Measurements from ENCODE around the gene DCLRE1C. TPM values are rescaled to one million over a fixed set of nuclear protein-coding genes. Genes with fewer than 3 reads are reported as not detected.

The DCLRE1C gene
- total and polyA plus RNA-seq, 2 of the 8 experiments (the other 6 are each of a cell fraction or from before 2014, with no cell fraction given), result 0.77 to 7.4 TPM

DNA sequence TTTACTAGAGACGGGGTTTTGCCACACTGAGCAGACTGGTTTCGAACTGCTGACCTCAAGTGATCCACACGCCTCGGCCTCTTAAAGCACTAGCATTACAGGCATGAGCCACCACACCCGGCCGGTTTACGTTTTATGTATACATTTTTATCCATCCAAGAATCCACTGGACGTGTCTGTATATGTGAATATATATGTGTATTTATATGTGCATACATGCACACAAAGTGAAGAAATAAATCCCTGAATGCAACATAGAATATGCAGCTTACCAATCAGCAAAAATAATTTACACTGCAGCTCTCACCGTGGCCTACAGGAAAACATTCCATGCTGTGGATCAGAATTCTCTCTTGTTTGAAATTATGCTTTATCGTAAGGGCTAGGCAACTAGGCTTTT lies 23.3 kb downstream of the DCLRE1C start (continued):
- TF ChIP-seq EGR1 (IDR thresholded peaks at IDR 0.05; ENCODE audit: borderline replicate concordance, low read depth, low read length) (no peak), YY1 (IDR thresholded peaks at IDR 0.05; ENCODE audit: low read depth, low read length) (no peak), EP300 (IDR thresholded peaks at IDR 0.05; ENCODE audit: borderline replicate concordance in 1 of 2, low read depth in 2 of 2, low read length in 2 of 2) (no peak), CHD2 (IDR thresholded peaks at IDR 0.05; ENCODE audit: low read length) (no peak)
- TF ChIP-seq, protein P1, sequence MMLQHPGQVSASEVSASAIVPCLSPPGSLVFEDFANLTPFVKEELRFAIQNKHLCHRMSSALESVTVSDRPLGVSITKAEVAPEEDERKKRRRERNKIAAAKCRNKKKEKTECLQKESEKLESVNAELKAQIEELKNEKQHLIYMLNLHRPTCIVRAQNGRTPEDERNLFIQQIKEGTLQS (IDR thresholded peaks at IDR 0.05; ENCODE audit: insufficient read depth, low read depth, low read length), result no peak
- TF ChIP-seq, protein P2, sequence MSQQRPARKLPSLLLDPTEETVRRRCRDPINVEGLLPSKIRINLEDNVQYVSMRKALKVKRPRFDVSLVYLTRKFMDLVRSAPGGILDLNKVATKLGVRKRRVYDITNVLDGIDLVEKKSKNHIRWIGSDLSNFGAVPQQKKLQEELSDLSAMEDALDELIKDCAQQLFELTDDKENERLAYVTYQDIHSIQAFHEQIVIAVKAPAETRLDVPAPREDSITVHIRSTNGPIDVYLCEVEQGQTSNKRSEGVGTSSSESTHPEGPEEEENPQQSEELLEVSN (IDR thresholded peaks at IDR 0.05), result no peak

Measured in H1 (cell line).